IgD-negative memory B cell (primary cell): ENCODE results near the gene ZP1. TPM values are rescaled to one million over a fixed set of nuclear protein-coding genes. Genes with fewer than 3 reads are reported as not detected.

ENCODE experiments used
- H3K27ac Mint-ChIP-seq, 3 donors: one replicate each; pipeline ENCODE4 v1.8.0; 2020 to 2022; ENCODE audit warnings: mild to moderate bottlenecking in 3 of 3, mixed read lengths in 3 of 3, moderate library complexity in 1 of 3
- H3K27me3 Mint-ChIP-seq: one replicate; pipeline ENCODE4 v1.8.0; 2021; ENCODE audit warnings: mixed read lengths
- H3K36me3 Mint-ChIP-seq: one replicate; pipeline ENCODE4 v1.8.0; 2020; ENCODE audit warnings: mild to moderate bottlenecking, mixed read lengths
- H3K4me1 Mint-ChIP-seq, 3 donors: one replicate each; pipeline ENCODE4 v1.8.0; 2020 to 2022; ENCODE audit warnings: mixed read lengths in 3 of 3, mild to moderate bottlenecking in 1 of 3
- H3K4me3 Mint-ChIP-seq, 4 donors: one replicate each; pipeline ENCODE4 v1.8.0; 2020 to 2022; ENCODE audit warnings: mild to moderate bottlenecking in 4 of 4, mixed read lengths in 4 of 4, moderate library complexity in 3 of 4
- H3K9me3 Mint-ChIP-seq, 3 donors: one replicate each; pipeline ENCODE4 v1.8.0; 2020 to 2021; ENCODE audit warnings: mixed read lengths in 3 of 3, mild to moderate bottlenecking in 1 of 3
- polyA plus RNA-seq: library from polyadenylated mRNA; unstranded; fragments of 300-500 nt; fragmentation: Illumina TruSeq; gene quantifications from one replicate; pipeline ENCODE4 v1.2.3, GENCODE V29; 2021

Gene ZP1
- polyA plus RNA-seq, 1 donor from 2014 or later: not detected

DNA sequence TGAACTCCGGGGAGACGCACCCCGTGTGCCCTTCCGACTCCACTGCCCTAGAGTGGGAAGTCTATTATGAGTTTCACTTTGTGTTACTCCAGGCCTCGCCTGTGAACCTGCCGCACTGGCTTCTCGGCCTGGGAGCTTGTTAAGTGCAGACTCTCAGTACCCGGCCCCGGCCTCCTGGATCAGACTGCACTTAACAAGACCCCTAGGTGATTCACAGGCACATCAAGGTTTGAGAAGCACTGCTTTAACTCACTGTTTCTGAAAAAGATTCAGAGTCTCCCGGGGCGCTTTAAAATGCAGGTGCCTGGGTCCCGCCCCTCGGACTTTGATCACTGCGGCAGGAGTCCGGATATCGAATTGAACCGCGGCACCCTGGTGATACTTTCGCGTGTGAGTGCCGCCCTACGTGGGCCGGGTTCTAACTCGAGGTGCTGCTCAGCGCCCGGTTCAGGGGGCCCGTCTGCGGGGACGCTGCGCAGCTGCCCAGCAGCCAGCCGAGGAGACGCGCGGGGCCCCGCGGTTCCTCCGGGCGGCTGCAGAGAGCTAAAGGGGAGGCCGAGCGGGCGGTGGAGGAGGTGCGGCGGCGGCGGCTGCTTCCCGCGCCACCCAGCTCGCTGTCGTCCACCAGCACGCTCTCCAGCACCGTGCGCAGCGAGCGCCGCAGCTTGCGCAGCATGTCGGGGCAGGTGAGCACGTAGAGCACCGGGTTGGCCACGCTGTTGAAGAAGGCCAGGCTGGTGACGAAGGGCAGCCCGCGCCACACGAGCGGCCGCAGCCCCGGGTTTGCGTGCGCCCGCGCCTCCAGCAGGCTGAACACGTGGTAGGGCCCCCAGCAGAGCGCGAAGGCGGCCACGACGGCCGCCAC lies 15.0 kb upstream of the ZP1 start:
- Mint-ChIP-seq H3K9me3 (no peaks in the 10 kb centered on the region), H3K4me3 (no peak overlapping the region), H3K4me1 (no peaks in the 10 kb centered on the region), H3K36me3 (peaks cover 15% of the 10 kb centered on the region), H3K27ac (no peak overlapping the region), H3K27me3 (peaks cover 4% of the 10 kb centered on the region)

- no peaks in the 10 kb centered on the region for H3K9me3 Mint-ChIP-seq
- no peak overlapping the region for H3K4me3 Mint-ChIP-seq
- H3K27ac Mint-ChIP-seq: no peak overlapping the region
- no peaks in the 10 kb centered on the region for H3K4me1 Mint-ChIP-seq
- H3K27me3 Mint-ChIP-seq: peaks cover 4% of the 10 kb centered on the region
- H3K36me3 Mint-ChIP-seq: peaks cover 15% of the 10 kb centered on the region
These were observed 14.1 kb upstream of the ZP1 start for GRCh38 chr11:60852982-60853950.

DNA sequence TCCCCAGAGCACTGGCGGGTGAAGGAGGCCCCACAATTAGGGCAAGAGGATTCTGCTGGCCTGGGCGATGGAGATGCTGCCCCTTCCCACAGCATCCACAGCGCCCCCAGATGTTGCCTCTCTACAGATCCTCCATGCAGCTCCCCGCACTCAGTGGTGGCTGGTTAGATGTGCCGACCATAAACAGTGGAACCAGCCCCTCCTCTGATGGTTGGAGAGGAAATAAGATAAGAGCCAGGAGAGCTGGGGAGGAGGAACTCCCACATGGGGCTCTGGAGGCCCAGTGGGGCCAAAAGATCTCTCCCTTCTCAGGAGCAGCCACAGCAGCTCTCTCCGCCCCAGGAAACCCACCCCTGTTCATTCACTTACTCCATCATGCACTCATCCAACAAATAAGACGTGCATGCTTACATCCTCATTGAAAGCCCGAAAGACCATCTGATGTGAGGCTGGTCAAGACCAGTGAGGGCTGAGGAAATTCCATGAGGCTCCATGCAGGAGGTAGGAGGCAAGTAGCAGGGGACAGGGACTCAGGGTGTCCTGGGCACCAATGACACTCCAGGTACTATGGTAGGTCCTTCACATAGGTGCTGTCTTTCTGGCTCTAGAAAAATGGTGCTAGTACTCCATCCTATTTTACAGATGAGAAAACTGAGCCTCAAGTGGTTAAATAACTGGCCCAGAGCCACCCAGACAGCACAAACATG lies 13.0 kb upstream of the ZP1 start:
- peak overlapping the region in 1 of 3 donors; percentile 82 for H3K27ac Mint-ChIP-seq
- no peaks in the 10 kb centered on the region for H3K9me3 Mint-ChIP-seq
- H3K36me3 Mint-ChIP-seq: peaks cover 15% of the 10 kb centered on the region
- no peak overlapping the region for H3K4me3 Mint-ChIP-seq
- H3K4me1 Mint-ChIP-seq: peaks cover 0 to 6% (median 0%) of the 10 kb centered on the region in 3 donors
- peaks cover 4% of the 10 kb centered on the region for H3K27me3 Mint-ChIP-seq

DNA sequence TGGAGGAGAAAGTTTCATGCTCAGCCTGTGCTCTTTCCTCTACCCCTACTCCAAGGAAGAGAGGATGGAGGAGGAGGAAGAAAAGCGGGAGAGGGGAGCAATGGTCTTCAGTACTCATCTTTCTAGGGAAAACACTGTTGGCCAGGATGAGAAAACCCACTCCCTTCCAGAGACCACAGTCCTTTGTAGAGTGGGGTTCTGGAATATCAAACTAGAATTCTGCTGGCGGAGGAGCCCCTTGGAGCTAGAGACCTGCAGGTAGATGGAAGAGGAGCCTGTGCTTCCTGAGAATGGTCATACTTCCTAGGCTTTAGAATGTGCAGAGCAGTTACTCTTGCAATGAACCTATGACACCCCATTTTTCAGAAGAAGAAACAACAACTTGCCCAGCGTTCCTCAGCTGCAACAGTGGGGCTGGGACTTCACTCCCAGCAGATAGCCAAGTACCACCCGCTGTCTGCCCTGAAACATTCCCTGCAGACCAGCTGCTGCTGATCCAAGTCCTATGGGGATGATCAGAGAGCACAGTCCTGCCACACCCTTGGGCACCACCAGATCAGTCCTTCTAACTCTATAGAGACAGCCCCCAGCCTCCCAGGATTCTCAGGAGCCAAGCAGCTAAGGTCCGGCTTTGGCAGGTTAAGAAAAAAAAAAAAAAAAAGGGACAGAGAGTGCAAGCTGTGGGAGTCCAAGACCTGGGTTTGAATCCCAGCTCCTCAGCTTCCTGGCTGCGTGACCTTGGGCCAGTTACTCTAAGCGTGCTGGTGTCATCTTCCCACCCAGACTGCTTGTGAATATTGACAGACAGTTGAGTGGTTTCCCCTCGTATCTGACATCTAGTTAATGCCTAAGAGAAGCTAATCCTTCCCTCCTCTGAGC lies 12.3 kb upstream of the ZP1 start:
- H3K36me3 Mint-ChIP-seq: peaks cover 13% of the 10 kb centered on the region
- H3K9me3 Mint-ChIP-seq: no peaks in the 10 kb centered on the region
- no peak overlapping the region for H3K4me3 Mint-ChIP-seq
- peaks cover 4% of the 10 kb centered on the region for H3K27me3 Mint-ChIP-seq
- H3K27ac Mint-ChIP-seq: peak overlapping the region in 1 of 3 donors; percentile 82
- H3K4me1 Mint-ChIP-seq: peaks cover 0 to 6% (median 0%) of the 10 kb centered on the region in 3 donors

DNA sequence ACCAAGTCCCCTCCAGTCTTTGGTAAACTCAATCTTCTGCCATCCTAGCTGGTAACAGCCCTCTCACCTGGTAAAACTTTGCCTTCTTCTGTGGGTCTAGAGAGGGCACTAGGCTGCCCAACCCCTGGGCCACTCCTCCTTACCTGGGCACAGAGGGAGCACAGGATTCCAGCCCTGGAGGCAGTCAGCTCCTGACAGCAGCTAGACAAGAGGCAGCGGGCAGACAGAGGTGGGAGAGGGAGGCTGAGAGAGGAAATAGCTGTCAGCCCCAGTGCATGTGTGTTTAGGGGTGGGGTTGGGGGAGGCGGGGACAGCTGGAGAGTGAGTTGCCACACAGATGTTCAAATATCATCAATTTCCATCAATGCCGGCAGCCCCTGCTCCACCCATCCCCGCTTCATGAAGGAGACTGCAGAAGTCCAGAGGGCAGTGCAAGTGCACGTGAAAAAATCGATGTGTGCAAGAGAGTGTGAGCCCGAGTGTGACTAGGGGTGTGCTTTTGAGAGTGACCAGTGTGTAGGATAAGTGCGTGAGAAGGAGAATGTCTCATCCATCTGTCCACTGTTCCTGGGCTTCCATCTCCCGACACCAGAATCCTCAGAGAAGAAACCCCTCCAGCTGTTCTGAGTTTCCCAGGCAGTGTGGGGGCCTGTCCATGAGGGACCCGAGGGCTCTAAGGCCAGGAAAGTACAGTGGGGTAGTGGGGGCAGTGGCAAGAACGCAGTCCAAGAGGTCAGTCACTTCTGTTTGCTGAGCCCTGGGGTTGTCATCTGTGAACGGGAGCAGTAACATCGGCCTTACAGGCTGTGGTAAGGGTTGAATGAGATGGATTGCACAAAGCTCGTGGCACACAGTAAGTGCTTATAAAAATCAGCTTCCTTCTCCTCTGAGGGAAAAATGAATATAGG lies 11.4 kb upstream of the ZP1 start, which contains the start of gene PTGDR2:
Gene PTGDR2, minus strand, starts transcription at position 225 of the 908 bp plus-strand sequence. CDS start 2,228 bp downstream, outside the sequence.
- H3K4me3 Mint-ChIP-seq: no peak within 1 kb of the TSS
- H3K27me3 Mint-ChIP-seq: peaks cover 4% of the 10 kb centered on the region
- no peaks in the 10 kb centered on the region for H3K9me3 Mint-ChIP-seq
- H3K4me1 Mint-ChIP-seq: peaks cover 0 to 6% (median 0%) of the 10 kb centered on the region in 3 donors
- H3K36me3 Mint-ChIP-seq: peaks cover 8% of the 10 kb centered on the region
- peak within 1 kb of the TSS in 1 of 3 donors; percentile 82 for H3K27ac Mint-ChIP-seq

- Mint-ChIP-seq H3K36me3 (no peaks in the 10 kb centered on the region), H3K4me3 (no peak overlapping the region), H3K27ac (peak overlapping the region in 1 of 3 donors; percentile 6), H3K27me3 (peaks cover 4% of the 10 kb centered on the region), H3K9me3 (no peaks in the 10 kb centered on the region), H3K4me1 (peaks cover 0 to 6% (median 1%) of the 10 kb centered on the region in 3 donors)
These were observed 9.7 kb upstream of the ZP1 start for GRCh38 chr11:60857378-60858232.

DNA sequence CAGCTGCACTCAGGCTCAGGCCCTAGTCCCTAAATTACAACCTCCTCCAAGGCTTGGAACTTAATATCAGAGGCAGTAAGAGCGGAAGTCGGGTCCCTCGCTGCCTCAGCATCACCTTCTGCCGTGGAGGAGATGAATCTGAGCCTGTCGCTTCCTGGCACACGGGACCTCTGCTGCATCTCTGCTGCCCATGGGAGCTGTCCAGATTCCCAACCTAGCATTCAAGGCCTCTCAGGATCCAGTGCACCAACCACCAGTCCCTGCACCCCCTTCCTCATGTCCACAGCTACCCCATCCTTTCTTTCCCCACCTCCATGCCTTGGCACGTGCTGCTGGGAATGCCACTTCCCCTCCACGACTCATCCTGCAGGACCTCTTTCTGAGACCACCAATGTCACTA lies 9.1 kb upstream of the ZP1 start:
- Mint-ChIP-seq H3K27me3 (peaks cover 4% of the 10 kb centered on the region), H3K36me3 (no peaks in the 10 kb centered on the region), H3K4me3 (no peak overlapping the region), H3K27ac (no peak overlapping the region), H3K4me1 (peaks cover 0 to 6% (median 1%) of the 10 kb centered on the region in 3 donors), H3K9me3 (no peaks in the 10 kb centered on the region)

- Mint-ChIP-seq H3K4me3 (no peak overlapping the region), H3K4me1 (peaks cover 0 to 6% (median 1%) of the 10 kb centered on the region in 3 donors), H3K27ac (no peak overlapping the region), H3K9me3 (no peaks in the 10 kb centered on the region), H3K36me3 (no peaks in the 10 kb centered on the region), H3K27me3 (peaks cover 6% of the 10 kb centered on the region)
These were observed 8.4 kb upstream of the ZP1 start for GRCh38 chr11:60858731-60859464.

DNA sequence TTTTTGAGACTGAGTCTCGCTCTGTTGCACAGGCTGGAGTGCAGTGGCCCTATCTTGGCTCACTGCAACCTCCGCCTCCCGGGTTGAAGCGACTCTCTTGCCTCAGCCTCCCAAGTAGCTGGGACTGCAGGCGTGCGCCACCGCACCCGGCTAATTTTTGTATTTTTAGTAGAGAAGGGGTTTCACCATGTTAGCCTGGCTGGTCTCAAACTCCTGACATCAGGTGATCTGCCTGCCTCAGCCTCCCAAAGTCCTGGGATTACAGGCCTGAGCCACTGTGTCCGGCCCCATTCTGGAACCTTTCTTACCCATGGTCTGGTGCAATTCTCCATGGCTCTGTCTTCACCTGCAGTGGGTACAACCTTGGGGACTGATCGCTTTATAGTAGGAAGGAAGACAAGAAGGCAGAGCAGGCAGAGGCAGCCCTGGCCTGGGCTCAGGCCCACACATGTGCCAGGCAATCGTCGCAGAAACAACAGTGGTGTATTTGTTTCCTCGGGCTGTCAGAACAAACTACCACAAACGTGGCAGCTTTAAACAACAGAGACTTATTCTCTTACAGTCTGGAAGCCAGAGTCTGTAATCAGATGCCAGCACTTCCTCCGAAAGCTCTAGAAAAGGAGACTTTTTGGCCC lies 7.6 kb upstream of the ZP1 start:
- no peaks in the 10 kb centered on the region for H3K9me3 Mint-ChIP-seq
- H3K4me3 Mint-ChIP-seq: no peak overlapping the region
- H3K27ac Mint-ChIP-seq: no peak overlapping the region
- peaks cover 6% of the 10 kb centered on the region for H3K27me3 Mint-ChIP-seq
- H3K36me3 Mint-ChIP-seq: no peaks in the 10 kb centered on the region
- peaks cover 0 to 6% (median 1%) of the 10 kb centered on the region in 3 donors for H3K4me1 Mint-ChIP-seq

DNA sequence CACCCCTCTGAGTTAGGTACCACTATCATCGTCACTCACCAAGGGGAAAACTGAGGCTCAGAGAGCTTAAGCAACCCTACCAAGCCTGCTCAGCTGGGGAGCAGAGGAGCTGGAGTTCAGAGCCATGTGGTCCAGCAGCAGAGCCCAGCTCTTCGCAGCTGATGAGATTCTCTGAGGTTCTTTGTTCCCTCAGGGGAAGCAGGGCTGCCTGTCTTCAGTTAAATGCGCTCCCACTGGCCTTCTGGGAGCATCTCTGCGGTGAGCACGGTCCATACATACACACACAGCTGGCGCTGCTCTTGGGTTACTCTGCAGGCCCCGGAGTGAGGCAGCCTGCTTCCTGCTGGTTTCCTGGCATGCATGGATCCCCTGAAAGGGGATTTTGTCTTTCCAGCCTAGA lies 6.4 kb upstream of the ZP1 start:
- H3K36me3 Mint-ChIP-seq: peaks cover 3% of the 10 kb centered on the region
- peaks cover 2% of the 10 kb centered on the region for H3K27me3 Mint-ChIP-seq
- no peaks in the 10 kb centered on the region for H3K9me3 Mint-ChIP-seq
- no peak overlapping the region for H3K27ac Mint-ChIP-seq
- no peak overlapping the region for H3K4me3 Mint-ChIP-seq
- H3K4me1 Mint-ChIP-seq: peaks cover 0 to 6% (median 1%) of the 10 kb centered on the region in 3 donors

GRCh38 chr11:60862171-60862570 lies 5.2 kb upstream of the ZP1 start:
- Mint-ChIP-seq H3K27ac (no peak overlapping the region), H3K36me3 (peaks cover 3% of the 10 kb centered on the region), H3K9me3 (no peaks in the 10 kb centered on the region), H3K27me3 (peaks cover 2% of the 10 kb centered on the region), H3K4me1 (peaks cover 0 to 6% (median 1%) of the 10 kb centered on the region in 3 donors), H3K4me3 (no peak overlapping the region)
